GM12875 (cell line): Measurements from ENCODE around the gene SREBF1.

Experiments
- H3K4me3 ChIP-seq: one replicate; pipeline ENCODE4 v1.5.1; 2011; ENCODE audit warnings: low read depth, low read length, control low read depth
- TF ChIP-seq, protein P1 (sequence below): IDR thresholded peaks from 2 replicates; pipeline ENCODE4 v1.5.1; 2011; ENCODE audit warnings: low read depth, mild to moderate bottlenecking, control low read depth, inconsistent platforms, low read length, moderate library complexity, borderline replicate concordance; ENCODE audit not compliant: insufficient read depth

SREBF1 gene

GRCh38 chr17:17836818-17837379, at the start of gene SREBF1:
Gene SREBF1 (minus strand): TSS chr17:17836986. CDS start chr17:17836817, 169 bp downstream.
- peak within 1 kb of the TSS; percentile 89 for H3K4me3 ChIP-seq
- TF ChIP-seq, protein P1, sequence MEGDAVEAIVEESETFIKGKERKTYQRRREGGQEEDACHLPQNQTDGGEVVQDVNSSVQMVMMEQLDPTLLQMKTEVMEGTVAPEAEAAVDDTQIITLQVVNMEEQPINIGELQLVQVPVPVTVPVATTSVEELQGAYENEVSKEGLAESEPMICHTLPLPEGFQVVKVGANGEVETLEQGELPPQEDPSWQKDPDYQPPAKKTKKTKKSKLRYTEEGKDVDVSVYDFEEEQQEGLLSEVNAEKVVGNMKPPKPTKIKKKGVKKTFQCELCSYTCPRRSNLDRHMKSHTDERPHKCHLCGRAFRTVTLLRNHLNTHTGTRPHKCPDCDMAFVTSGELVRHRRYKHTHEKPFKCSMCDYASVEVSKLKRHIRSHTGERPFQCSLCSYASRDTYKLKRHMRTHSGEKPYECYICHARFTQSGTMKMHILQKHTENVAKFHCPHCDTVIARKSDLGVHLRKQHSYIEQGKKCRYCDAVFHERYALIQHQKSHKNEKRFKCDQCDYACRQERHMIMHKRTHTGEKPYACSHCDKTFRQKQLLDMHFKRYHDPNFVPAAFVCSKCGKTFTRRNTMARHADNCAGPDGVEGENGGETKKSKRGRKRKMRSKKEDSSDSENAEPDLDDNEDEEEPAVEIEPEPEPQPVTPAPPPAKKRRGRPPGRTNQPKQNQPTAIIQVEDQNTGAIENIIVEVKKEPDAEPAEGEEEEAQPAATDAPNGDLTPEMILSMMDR = no peak

DNA sequence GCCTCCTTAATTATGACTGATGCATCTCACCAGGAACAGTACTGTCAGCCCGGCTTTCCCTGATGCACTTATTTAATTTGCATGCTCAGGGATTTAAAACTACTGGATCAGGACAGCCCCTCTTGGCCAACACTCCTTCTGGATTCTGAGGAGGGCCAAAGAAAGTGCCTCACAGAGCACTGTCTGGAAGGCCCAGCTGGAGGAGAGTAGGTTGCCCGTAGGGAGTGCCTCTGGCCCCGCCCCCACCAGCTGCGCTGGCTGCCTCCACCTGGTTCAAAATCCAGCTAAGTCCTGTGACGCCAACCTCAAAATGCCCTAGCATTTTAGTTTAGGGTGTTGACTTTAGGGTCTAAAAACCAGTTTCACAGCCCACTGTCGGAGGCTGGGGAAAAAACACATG, 49.4 kb upstream of the SREBF1 start:
- no peak overlapping the region for H3K4me3 ChIP-seq
- TF ChIP-seq, protein P1 = no peak

DNA sequence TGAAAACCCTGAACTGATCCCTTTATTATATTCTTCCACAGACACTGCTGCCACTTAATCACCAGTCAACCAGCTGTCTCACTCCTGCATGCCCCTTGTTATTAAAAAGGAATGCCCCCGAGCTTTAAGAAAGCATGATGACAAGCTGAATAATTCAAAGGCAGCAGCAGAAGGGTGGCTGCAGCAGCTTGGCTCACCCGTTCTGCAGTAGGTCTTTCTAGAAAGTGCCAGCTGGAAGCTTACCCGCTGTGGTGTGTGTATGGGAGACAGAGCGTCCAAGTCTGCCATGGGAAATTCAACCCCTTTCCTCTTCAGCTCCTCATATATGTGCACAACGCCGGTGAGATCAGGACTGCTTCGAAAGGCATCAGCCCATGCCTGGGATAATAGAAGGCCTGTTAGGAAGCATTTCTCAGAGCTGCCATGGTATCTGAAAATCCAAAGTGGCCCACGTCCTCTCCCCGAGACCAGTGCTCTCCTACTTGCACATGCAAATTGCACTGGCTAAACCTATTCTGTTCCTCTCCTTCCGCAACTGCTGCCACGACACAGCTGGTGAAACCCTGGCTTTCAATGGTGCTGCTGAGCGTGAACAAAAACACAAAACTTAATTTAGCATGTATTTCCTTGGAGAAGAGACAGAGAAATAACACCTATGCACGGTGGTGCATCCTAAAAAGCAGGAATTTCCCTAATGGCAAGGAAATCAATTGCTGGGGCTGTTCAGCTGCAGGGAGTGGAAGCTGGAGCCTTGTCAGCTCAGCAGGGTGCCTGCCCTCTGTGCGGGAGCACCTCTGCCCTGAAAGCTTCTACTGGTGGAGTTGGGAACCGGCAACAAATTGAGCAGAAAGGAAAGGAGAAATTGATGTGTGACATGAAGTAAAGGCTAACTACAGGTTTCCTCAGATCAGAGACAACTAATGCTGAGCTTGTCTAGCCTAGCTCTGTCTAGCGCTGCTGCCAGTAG, 47.9 kb upstream of the SREBF1 start:
- H3K4me3 ChIP-seq = no peak overlapping the region
- TF ChIP-seq, protein P1 = no peak

- no peak overlapping the region for H3K4me3 ChIP-seq
- TF ChIP-seq, protein P1 = no peak
Observed at GRCh38 chr17:17883801-17884200, 47.0 kb upstream of the SREBF1 start.

- TF ChIP-seq, protein P1 = no peak
- no peak overlapping the region for H3K4me3 ChIP-seq
Observed at GRCh38 chr17:17882082-17882581, 45.3 kb upstream of the SREBF1 start.

DNA sequence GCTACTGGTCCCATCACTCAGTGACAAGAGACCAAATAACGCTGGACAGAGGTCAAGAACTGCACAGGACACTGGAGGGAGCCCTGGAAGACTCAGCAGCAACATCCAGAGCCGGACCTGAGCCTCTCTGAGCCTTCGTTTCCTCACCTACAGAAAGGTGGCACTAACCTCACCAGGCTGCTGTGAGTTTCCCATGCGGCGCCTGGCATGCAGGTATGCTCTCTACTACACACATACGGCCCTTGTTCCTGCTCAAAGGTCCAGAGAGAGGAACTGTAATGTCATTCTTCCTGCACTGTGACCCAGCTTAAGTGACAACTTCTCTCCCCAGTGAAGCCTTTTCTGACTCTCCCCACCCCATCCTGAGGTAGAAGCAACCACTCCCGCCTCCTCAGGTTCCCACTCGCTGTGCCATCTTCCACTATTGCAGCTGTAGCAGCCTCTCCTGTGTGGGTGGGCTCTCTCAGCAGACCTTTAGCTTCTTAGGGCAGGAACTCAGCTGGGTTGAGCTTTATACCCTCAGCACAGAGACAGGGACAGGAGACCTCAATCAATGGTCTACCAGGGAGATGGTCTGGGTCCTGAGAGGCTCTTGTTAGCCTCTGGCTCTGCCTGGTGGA, 43.9 kb upstream of the SREBF1 start:
- TF ChIP-seq, protein P1 = no peak
- H3K4me3 ChIP-seq = no peak overlapping the region
